ENCODE measurements around the gene EPHB2.

The EPHB2 gene

DNA sequence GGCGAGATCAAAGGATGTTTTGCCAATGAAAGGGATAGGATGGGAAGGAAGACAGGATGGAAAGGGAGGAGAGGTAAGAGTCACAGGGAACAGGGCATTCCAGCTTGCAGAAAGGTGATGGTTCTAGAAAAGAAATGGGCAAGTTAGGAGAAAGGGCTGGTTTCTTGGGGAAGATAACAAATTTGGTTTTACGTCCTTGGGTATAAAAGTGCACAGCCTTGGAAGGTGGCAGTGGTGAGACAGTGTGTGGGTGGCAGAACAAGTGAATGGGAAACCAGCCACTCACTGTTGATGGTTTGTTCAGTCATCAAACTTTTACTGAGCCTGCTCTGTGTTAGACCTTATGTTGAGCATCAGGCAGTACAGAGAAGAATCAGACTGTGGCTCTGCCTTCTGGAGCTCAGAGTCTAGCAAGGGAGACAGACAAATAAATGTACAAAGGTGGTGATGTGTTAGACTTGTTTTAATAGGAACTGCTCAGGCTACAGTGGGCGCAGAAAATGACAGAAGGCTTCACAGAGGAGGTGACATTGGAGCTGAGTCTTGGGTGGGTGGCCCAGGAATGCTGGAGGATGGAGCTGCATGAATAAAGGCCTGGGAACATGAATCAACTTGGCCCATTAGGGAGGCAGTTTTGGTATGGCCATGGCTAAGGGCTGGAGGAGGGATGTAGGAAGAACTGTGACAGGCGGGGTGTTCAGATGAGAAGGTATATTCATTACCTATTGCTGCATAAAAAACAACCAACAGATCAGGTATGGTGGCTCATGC is 76.3 kb downstream of the EPHB2 start:
- no peak overlapping the region for H3K4me3 ChIP-seq (ENCODE audit: low read depth, low read length)
- no peak for DNase-seq (ENCODE audit: low read depth)
- TF ChIP-seq MYC (IDR thresholded peaks at IDR 0.05; ENCODE audit: low read depth, low read length) = no peak
- TF ChIP-seq, protein P1, sequence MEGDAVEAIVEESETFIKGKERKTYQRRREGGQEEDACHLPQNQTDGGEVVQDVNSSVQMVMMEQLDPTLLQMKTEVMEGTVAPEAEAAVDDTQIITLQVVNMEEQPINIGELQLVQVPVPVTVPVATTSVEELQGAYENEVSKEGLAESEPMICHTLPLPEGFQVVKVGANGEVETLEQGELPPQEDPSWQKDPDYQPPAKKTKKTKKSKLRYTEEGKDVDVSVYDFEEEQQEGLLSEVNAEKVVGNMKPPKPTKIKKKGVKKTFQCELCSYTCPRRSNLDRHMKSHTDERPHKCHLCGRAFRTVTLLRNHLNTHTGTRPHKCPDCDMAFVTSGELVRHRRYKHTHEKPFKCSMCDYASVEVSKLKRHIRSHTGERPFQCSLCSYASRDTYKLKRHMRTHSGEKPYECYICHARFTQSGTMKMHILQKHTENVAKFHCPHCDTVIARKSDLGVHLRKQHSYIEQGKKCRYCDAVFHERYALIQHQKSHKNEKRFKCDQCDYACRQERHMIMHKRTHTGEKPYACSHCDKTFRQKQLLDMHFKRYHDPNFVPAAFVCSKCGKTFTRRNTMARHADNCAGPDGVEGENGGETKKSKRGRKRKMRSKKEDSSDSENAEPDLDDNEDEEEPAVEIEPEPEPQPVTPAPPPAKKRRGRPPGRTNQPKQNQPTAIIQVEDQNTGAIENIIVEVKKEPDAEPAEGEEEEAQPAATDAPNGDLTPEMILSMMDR (IDR thresholded peaks at IDR 0.05; ENCODE audit: low read depth, low read length) = no peak
- no peak for TF ChIP-seq MAX (IDR thresholded peaks at IDR 0.05; ENCODE audit: low read depth, low read length)
- no peak for TF ChIP-seq POLR2A (IDR thresholded peaks at IDR 0.05; ENCODE audit: extremely low read depth, insufficient read length)

- no peak for DNase-seq (ENCODE audit: low read depth)
- H3K4me3 ChIP-seq (ENCODE audit: low read depth, low read length) = no peak overlapping the region
- no peak for TF ChIP-seq MYC (IDR thresholded peaks at IDR 0.05; ENCODE audit: low read depth, low read length)
- TF ChIP-seq, protein P1 (IDR thresholded peaks at IDR 0.05; ENCODE audit: low read depth, low read length) = no peak
- TF ChIP-seq POLR2A (IDR thresholded peaks at IDR 0.05; ENCODE audit: extremely low read depth, insufficient read length) = no peak
- no peak for TF ChIP-seq MAX (IDR thresholded peaks at IDR 0.05; ENCODE audit: low read depth, low read length)
Measured at GRCh38 chr1:22787636-22788035, 77.0 kb downstream of the EPHB2 start.

DNA sequence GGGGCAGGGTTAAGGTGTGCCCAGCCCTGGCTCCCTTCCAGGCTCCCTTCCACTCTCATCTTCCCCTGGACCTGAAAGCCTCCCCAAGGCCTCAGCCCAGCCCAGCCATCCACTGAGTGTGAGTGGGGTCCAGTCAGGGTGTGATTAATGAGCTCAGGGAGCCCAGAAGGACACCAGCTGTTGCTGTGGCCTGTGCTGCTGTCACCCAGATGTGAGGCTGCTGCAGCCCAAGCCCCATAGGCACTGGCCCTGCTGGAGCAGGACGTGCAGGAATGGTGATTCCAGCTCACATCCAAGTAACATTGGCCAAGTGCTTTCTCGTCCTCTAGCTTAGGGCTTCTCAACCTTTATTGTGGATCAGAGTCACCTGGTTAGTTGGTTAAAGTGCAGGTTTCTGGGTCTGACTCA is 77.6 kb downstream of the EPHB2 start:
- no peak for DNase-seq (ENCODE audit: low read depth)
- TF ChIP-seq MAX (IDR thresholded peaks at IDR 0.05; ENCODE audit: low read depth, low read length) (no peak), POLR2A (IDR thresholded peaks at IDR 0.05; ENCODE audit: extremely low read depth, insufficient read length) (no peak), MYC (IDR thresholded peaks at IDR 0.05; ENCODE audit: low read depth, low read length) (no peak)
- TF ChIP-seq, protein P1 (IDR thresholded peaks at IDR 0.05; ENCODE audit: low read depth, low read length) = no peak

GRCh38 chr1:22789356-22789994 is 78.8 kb downstream of the EPHB2 start:
- H3K4me3 ChIP-seq (ENCODE audit: low read depth, low read length) = no peak overlapping the region
- TF ChIP-seq MYC (IDR thresholded peaks at IDR 0.05; ENCODE audit: low read depth, low read length) = no peak
- TF ChIP-seq, protein P1 (IDR thresholded peaks at IDR 0.05; ENCODE audit: low read depth, low read length) = no peak
- TF ChIP-seq MAX (IDR thresholded peaks at IDR 0.05; ENCODE audit: low read depth, low read length) = no peak
- no peak for TF ChIP-seq POLR2A (IDR thresholded peaks at IDR 0.05; ENCODE audit: extremely low read depth, insufficient read length)
- DNase-seq (ENCODE audit: low read depth) = no peak

More for the DNA sequence above, 77.6 kb downstream of the EPHB2 start:
- no peak overlapping the region for H3K4me3 ChIP-seq (ENCODE audit: low read depth, low read length)

DNA sequence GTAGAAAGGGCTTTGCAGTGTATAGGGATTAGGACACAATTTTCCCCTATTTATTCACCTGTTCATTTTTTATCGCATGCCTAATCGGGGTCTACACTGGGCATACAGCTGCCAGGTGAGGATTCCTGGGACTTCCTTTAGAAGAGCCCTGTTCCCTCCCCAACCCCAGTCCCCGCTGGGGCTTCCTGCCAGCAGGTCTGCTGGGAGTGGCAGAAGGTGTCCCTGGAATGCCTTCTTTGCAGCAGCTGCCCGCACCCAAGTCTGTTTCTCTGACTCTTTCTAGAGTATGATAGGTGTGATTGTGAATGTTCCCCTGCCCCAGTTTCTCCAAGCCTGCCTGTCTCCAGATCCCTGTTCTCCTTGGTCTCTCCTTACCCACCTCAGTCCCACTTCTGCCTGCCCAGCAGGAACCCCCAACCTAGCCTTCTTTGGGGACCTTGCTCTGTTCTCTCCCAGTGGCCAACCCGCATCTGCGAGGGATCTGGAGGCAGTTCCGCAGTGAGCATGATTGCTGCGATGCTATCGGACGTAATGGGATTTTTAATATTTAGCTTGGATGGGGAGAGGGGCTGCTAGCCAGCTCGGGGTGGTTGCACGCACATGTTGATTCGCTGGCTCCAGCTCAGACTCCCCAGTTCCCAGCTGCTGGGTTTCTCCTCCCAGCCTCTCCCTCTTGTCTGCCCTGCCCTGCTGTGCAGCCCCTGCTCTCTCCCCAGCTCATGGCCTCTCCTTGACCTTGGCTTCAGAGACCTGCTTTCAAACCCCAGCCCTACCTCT is 79.8 kb downstream of the EPHB2 start:
- no peak for TF ChIP-seq MYC (IDR thresholded peaks at IDR 0.05; ENCODE audit: low read depth, low read length)
- TF ChIP-seq POLR2A (IDR thresholded peaks at IDR 0.05; ENCODE audit: extremely low read depth, insufficient read length) = no peak
- no peak for TF ChIP-seq MAX (IDR thresholded peaks at IDR 0.05; ENCODE audit: low read depth, low read length)
- TF ChIP-seq, protein P1 (IDR thresholded peaks at IDR 0.05; ENCODE audit: low read depth, low read length) = no peak
- DNase-seq (ENCODE audit: low read depth) = no peak
- H3K4me3 ChIP-seq (ENCODE audit: low read depth, low read length) = no peak overlapping the region
